Pons (tissue), 1 donor: ENCODE data around the gene HK3.
"Not testable (repeated sequence)": the region's sequence is repeated elsewhere in the genome, so short reads cannot be mapped to it uniquely, and the experiment has no call there.

Experiments
- DNase-seq: peaks from one replicate; pipeline ENCODE4 v3.0.0-alpha.2; 2016; ENCODE audit warnings: low spot score

HK3 gene

GRCh38 chr5:176883700-176884570, 15.2 kb downstream of the HK3 start:
- DNase-seq = no peak

- no peak for DNase-seq
Observed at GRCh38 chr5:176882567-176882903, 16.6 kb downstream of the HK3 start.

GRCh38 chr5:176881816-176882566, 17.2 kb downstream of the HK3 start:
- DNase-seq = no peak

GRCh38 chr5:176881021-176881749, 18.0 kb downstream of the HK3 start:
- DNase-seq = no peak

- no peak for DNase-seq
Observed at GRCh38 chr5:176880366-176881020, 18.7 kb downstream of the HK3 start.

GRCh38 chr5:176879663-176880361, 19.3 kb downstream of the HK3 start:
- DNase-seq = no peak

GRCh38 chr5:176878906-176879662, 20.1 kb downstream of the HK3 start:
- no peak for DNase-seq

GRCh38 chr5:176878463-176878862, 20.7 kb downstream of the HK3 start:
- DNase-seq = no peak

GRCh38 chr5:176877793-176878331, 21.3 kb downstream of the HK3 start:
- DNase-seq = no peak

- no peak for DNase-seq
Observed at GRCh38 chr5:176876506-176877431, 22.4 kb downstream of the HK3 start.

- DNase-seq = no peak
Observed at GRCh38 chr5:176875783-176876505, 23.2 kb downstream of the HK3 start.

GRCh38 chr5:176875014-176875550, 24.1 kb downstream of the HK3 start:
- no peak for DNase-seq

- no peak for DNase-seq
Observed at GRCh38 chr5:176874198-176874780, 24.9 kb downstream of the HK3 start.

- no peak for DNase-seq
Observed at GRCh38 chr5:176873541-176874172, 25.5 kb downstream of the HK3 start.

- not testable (repeated sequence) for DNase-seq
Observed at GRCh38 chr5:176873011-176873410, 26.1 kb downstream of the HK3 start.

- DNase-seq = not testable (repeated sequence)
Observed at GRCh38 chr5:176872586-176872985, 26.6 kb downstream of the HK3 start.

GRCh38 chr5:176870644-176871043, 28.5 kb downstream of the HK3 start:
- not testable (repeated sequence) for DNase-seq
